H1 (cell line): Measurements from ENCODE around the gene MGMT. TPM values are rescaled to one million over a fixed set of nuclear protein-coding genes. Genes with fewer than 3 reads are reported as not detected.

Experiments used
- CTCF ChIA-PET: fragments of 300-600 bp; sonication (Branson Sonifier 250); formaldehyde crosslinking; loops from one replicate; lab custom pipeline; 2021; ENCODE audit not compliant: partially characterized antibody; lab: Charles Lee
- POLR2A ChIA-PET: fragments of 300-600 bp; sonication (Branson Sonifier 250); formaldehyde crosslinking; loops from one replicate; lab custom pipeline; 2021; ENCODE audit warnings: inconsistent platforms; ENCODE audit not compliant: partially characterized antibody; lab: Charles Lee
- DNase-seq, 2 experiments: peaks; one replicate each; pipeline versions ENCODE4 v3.0.0 to v3.0.0-alpha.2; 2010 to 2022; ENCODE audit warnings: low spot score in 2 of 2, low read depth in 1 of 2, mixed read lengths in 1 of 2
- FAIRE-seq: peaks from 2 replicates; lab custom pipeline; 2011; peaks lifted over from hg19 to GRCh38; lab: Jason Lieb, UNC
- H2AFZ ChIP-seq: 2 replicates; pipeline ENCODE4 v1.8.1; 2012; ENCODE audit warnings: low read length, inconsistent platforms
- H2AK5ac ChIP-seq: 2 replicates; pipeline ENCODE4 v1.6.1; 2013; ENCODE audit warnings: low read depth, low read length
- H2BK120ac ChIP-seq: replicated peaks from 2 replicates; pipeline ENCODE3; 2013; ENCODE audit warnings: low read depth, low read length, inconsistent platforms
- H2BK12ac ChIP-seq: 2 replicates; pipeline ENCODE4 v1.6.1; 2013; ENCODE audit warnings: low read depth, low read length
- H2BK15ac ChIP-seq: 2 replicates; pipeline ENCODE4 v1.6.1; 2013; ENCODE audit warnings: low read length
- H2BK20ac ChIP-seq: 2 replicates; pipeline ENCODE4 v1.6.1; 2013; ENCODE audit warnings: low read length
- H2BK5ac ChIP-seq: 2 replicates; pipeline ENCODE4 v1.6.1; 2013; ENCODE audit warnings: low read depth, low read length
- H3K14ac ChIP-seq: 2 replicates; pipeline ENCODE4 v1.6.1; 2013; ENCODE audit warnings: inconsistent platforms; ENCODE audit not compliant: insufficient read length
- H3K18ac ChIP-seq: 2 replicates; pipeline ENCODE4 v1.6.1; 2013; ENCODE audit warnings: low read length; ENCODE audit errors: extremely low read depth
- H3K23ac ChIP-seq: 2 replicates; pipeline ENCODE4 v1.6.1; 2013; ENCODE audit warnings: inconsistent platforms; ENCODE audit not compliant: insufficient read length
- H3K23me2 ChIP-seq: 2 replicates; pipeline ENCODE4 v1.6.1; 2013; ENCODE audit warnings: low read depth, low read length
- H3K27ac ChIP-seq: 2 replicates; pipeline ENCODE4 v1.6.1; 2011; ENCODE audit warnings: low read depth, low read length, inconsistent platforms
- H3K27me3 ChIP-seq, 4 experiments: replicated peaks in 1 of 4; 1 replicate in 1 of 4; 2 replicates in 3 of 4; pipeline versions ENCODE4 v1.6.1 to v1.8.1; 2011 to 2013; ENCODE audit warnings: low read length in 3 of 4, mild to moderate bottlenecking in 3 of 4, inconsistent platforms in 2 of 4, mixed read lengths in 2 of 4, moderate library complexity in 1 of 4; ENCODE audit not compliant: control insufficient read depth in 3 of 4, insufficient read depth in 3 of 4; ENCODE audit errors: extremely low read depth in 1 of 4
- H3K36me3 ChIP-seq, 4 experiments: 2 replicates each; pipeline versions ENCODE4 v1.6.1 to v1.8.1; 2011 to 2013; ENCODE audit warnings: mild to moderate bottlenecking in 4 of 4, low read length in 3 of 4, moderate library complexity in 2 of 4, control low read depth in 1 of 4, inconsistent platforms in 1 of 4; ENCODE audit not compliant: insufficient read depth in 4 of 4, control insufficient read depth in 2 of 4
- H3K4ac ChIP-seq: replicated peaks from 2 replicates; pipeline ENCODE3; 2013; ENCODE audit warnings: low read length, low read depth, mixed read lengths, inconsistent platforms; ENCODE audit not compliant: insufficient read length
- H3K4me1 ChIP-seq, 4 experiments: replicated peaks in 1 of 4; 1 replicate in 1 of 4; 2 replicates in 3 of 4; pipeline versions ENCODE4 v1.6.1 to v1.8.1; 2011 to 2013; ENCODE audit warnings: low read length in 3 of 4, inconsistent platforms in 2 of 4, mixed read lengths in 1 of 4; ENCODE audit not compliant: insufficient read depth in 4 of 4, control insufficient read depth in 3 of 4
- H3K4me2 ChIP-seq, 2 experiments: 2 replicates each; pipeline versions ENCODE4 v1.6.1 to v1.8.1; 2011 to 2013; ENCODE audit warnings: low read depth in 2 of 2, low read length in 2 of 2, control low read depth in 1 of 2, inconsistent platforms in 1 of 2, mild to moderate bottlenecking in 1 of 2; ENCODE audit not compliant: insufficient read depth in 1 of 2
- H3K4me3 ChIP-seq, 4 experiments: fragments of 200-600, 300-600 bp in 1 of 4; sonication (generic), shearing (Covaris generic), sonication (Bioruptor Twin) in 1 of 4; 2 replicates each; pipeline versions ENCODE4 v1.5.1 to v1.8.1; 2011 to 2016; ENCODE audit warnings: low read length in 4 of 4, low read depth in 3 of 4, control low read depth in 2 of 4, inconsistent platforms in 2 of 4, mild to moderate bottlenecking in 2 of 4, mixed read lengths in 1 of 4, moderate library complexity in 1 of 4; ENCODE audit not compliant: insufficient read depth in 2 of 4; ENCODE audit errors: extremely low read depth in 1 of 4
- H3K56ac ChIP-seq: replicated peaks from 2 replicates; pipeline ENCODE3; 2013; ENCODE audit warnings: low read depth, mild to moderate bottlenecking, mixed read lengths, low read length, inconsistent platforms; ENCODE audit not compliant: insufficient read length
- H3K79me1 ChIP-seq: 2 replicates; pipeline ENCODE4 v1.6.1; 2013; ENCODE audit warnings: low read depth, low read length, control low read depth
- H3K79me2 ChIP-seq, 2 experiments: 2 replicates each; pipeline versions ENCODE4 v1.6.1 to v1.8.1; 2012 to 2013; ENCODE audit warnings: low read length in 2 of 2, mild to moderate bottlenecking in 2 of 2, inconsistent platforms in 1 of 2; ENCODE audit not compliant: insufficient read depth in 2 of 2, control insufficient read depth in 1 of 2
- H3K9ac ChIP-seq, 4 experiments: replicated peaks in 1 of 4; 1 replicate in 1 of 4; 2 replicates in 3 of 4; pipeline versions ENCODE4 v1.6.1 to v1.8.1; 2011 to 2013; ENCODE audit warnings: low read depth in 3 of 4, low read length in 3 of 4, control low read depth in 2 of 4, mild to moderate bottlenecking in 2 of 4, moderate library complexity in 2 of 4, inconsistent platforms in 1 of 4; ENCODE audit errors: extremely low read depth in 1 of 4
- H3K9me3 ChIP-seq, 2 experiments: 2 replicates each; pipeline versions ENCODE4 v1.6.1 to v1.8.1; 2012 to 2013; ENCODE audit warnings: mild to moderate bottlenecking in 2 of 2, moderate library complexity in 2 of 2, control low read depth in 1 of 2, inconsistent platforms in 1 of 2, low read depth in 1 of 2, low read length in 1 of 2, mixed read lengths in 1 of 2; ENCODE audit not compliant: insufficient read depth in 2 of 2
- H4K20me1 ChIP-seq, 2 experiments: replicated peaks in 1 of 2; 2 replicates each; pipeline versions ENCODE3 to v1.8.1; 2011 to 2013; ENCODE audit warnings: inconsistent platforms in 2 of 2, low read length in 2 of 2, mild to moderate bottlenecking in 1 of 2; ENCODE audit not compliant: insufficient read depth in 2 of 2, control insufficient read depth in 1 of 2
- H4K5ac ChIP-seq: 2 replicates; pipeline ENCODE4 v1.6.1; 2013; ENCODE audit warnings: low read length, low read depth, mixed read lengths, inconsistent platforms; ENCODE audit not compliant: insufficient read length
- H4K8ac ChIP-seq: 2 replicates; pipeline ENCODE4 v1.8.0; 2013; ENCODE audit warnings: mild to moderate bottlenecking, moderate library complexity, low read length, inconsistent platforms; ENCODE audit not compliant: insufficient read depth; ENCODE audit errors: extremely low read depth
- H4K91ac ChIP-seq: replicated peaks from 2 replicates; pipeline ENCODE3; 2013; ENCODE audit warnings: low read length, mixed read lengths, inconsistent platforms; ENCODE audit not compliant: insufficient read length
- ASH2L ChIP-seq: fragments of 200-600, 300-600 bp; sonication (generic); IDR thresholded peaks from one replicate; pipeline ENCODE4 v1.7.1; 2017; ENCODE audit warnings: low read length
- BRCA1 ChIP-seq: IDR thresholded peaks from 2 replicates; pipeline ENCODE4 v1.6.1; 2012; ENCODE audit warnings: low read depth, low read length, improper control_type of control experiment
- EZH2 ChIP-seq: fragments of 200-600 bp; sonication (generic); IDR thresholded peaks from 2 replicates; pipeline ENCODE4 v1.7.1; 2012; ENCODE audit warnings: low read depth, mild to moderate bottlenecking, moderate library complexity, low read length, inconsistent platforms; ENCODE audit not compliant: severe bottlenecking
- GTF2F1 ChIP-seq: IDR thresholded peaks from 2 replicates; pipeline ENCODE4 v1.6.1; 2012; ENCODE audit warnings: low read depth, low read length, improper control_type of control experiment, borderline replicate concordance
- HDAC6 ChIP-seq: IDR thresholded peaks from one replicate; pipeline ENCODE4 v1.7.1; 2012; ENCODE audit warnings: low read depth, mild to moderate bottlenecking, inconsistent platforms, low read length, moderate library complexity
- KDM5A ChIP-seq: fragments of 200-600 bp; IDR thresholded peaks from 2 replicates; pipeline ENCODE4 v1.7.1; 2012; ENCODE audit warnings: mild to moderate bottlenecking, low read length, inconsistent platforms, mixed read lengths
- SAP30 ChIP-seq: fragments of 300-600 bp; sonication (generic); IDR thresholded peaks from 2 replicates; pipeline ENCODE4 v1.7.1; 2012; ENCODE audit warnings: low read length, moderate library complexity, mild to moderate bottlenecking, inconsistent platforms; ENCODE audit not compliant: insufficient read depth, insufficient replicate concordance
- SIX5 ChIP-seq: IDR thresholded peaks from 2 replicates; pipeline ENCODE4 v1.6.1; 2011; ENCODE audit warnings: mild to moderate bottlenecking, low read depth, low read length
- TAF1 ChIP-seq: IDR thresholded peaks from 2 replicates; pipeline ENCODE4 v1.6.1; 2011; ENCODE audit warnings: mild to moderate bottlenecking, low read depth, low read length
- WGBS, 2 experiments: shearing (Covaris generic) in 1 of 2; methylation state at CpG; one replicate each; pipeline versions ENCODE4 v1.1.6 to v1.1.7; 2013 to 2015; ENCODE audit warnings: low lambda C conversion rate in 2 of 2, mixed read lengths in 2 of 2, inconsistent platforms in 1 of 2, low coverage in 1 of 2, missing lambda C conversion rate in 1 of 2; ENCODE audit not compliant: insufficient replicate concordance in 2 of 2, insufficient coverage in 1 of 2, insufficient read length in 1 of 2; ENCODE audit errors: extremely low coverage in 1 of 2, missing lambda C conversion rate in 1 of 2; 5-methylcytosine and 5-hydroxymethylcytosine counted together
- polyA plus RNA-seq, 7 experiments: library from polyadenylated mRNA; depleted of rRNA in 3 of 7; stranded (reverse) in 5 of 7; unstranded in 2 of 7; fragments of >200 nt in 5 of 7; fragments of 200-250 nt in 2 of 7; gene quantifications; 1 replicate in 5 of 7; 2 replicates in 1 of 7; 4 replicates in 1 of 7; pipeline versions ENCODE4 v1.2.1 to v1.2.3, GENCODE V29; 2011 to 2013; ENCODE audit warnings: missing spikeins in 2 of 7, mixed read lengths in 2 of 7
- total RNA-seq: library from RNA; stranded (reverse); fragmentation: NEBNext Ultra II Directional; extraction: Animal tissue kit (Norgen Biotek cat#: 25700); gene quantifications from 2 replicates; pipeline ENCODE4 v1.2.1, GENCODE V29; 2021
- TF ChIP-seq, protein P1 (sequence below): IDR thresholded peaks from 2 replicates; pipeline ENCODE4 v1.6.1; 2012; ENCODE audit warnings: inconsistent platforms

Gene MGMT
- total and polyA plus RNA-seq, 2 of the 8 experiments (the other 6 are each of a cell fraction or from before 2014, with no cell fraction given): 9.9 to 10.7 TPM

DNA sequence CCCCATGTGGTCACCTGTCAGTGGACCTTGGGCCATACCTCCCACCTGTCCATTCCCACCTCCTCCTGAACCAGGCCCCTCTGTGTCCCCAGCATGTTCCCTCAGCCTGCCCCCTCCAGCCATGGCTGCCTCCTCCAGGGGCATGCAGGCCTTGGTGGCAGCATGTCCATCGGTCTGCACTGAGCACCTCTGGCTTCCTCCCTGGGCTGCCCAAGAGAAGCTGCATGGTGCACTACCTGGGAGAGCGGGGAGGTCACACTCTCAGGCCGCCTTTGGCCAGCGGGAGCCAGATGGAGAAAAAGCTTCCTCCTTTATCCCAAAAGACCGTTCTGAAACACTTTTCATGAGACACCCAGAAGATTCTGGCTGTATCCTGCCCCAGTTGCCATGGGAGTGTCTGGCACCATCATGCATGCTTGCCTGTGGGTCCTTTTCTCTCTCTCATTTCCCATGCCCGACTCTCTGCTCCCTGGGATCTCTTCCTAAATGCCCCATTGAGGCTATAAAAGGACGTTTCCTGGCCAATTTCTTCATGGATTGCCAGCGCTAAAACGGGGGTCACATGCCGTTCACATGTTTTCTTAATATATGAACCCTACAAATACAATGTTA, 45.5 kb upstream of the MGMT start:
- CTCF ChIA-PET: interaction anchor here (1.0 kb wide), 1 partner anchor 206 kb away, joined by 3 read pairs; no protein-coding TSS in a partner anchor
- no peaks in the 10 kb centered on the region for H3K79me2 ChIP-seq
- H3K79me1 ChIP-seq: no peaks in the 10 kb centered on the region
- H3K18ac ChIP-seq: no peak overlapping the region
- no peak overlapping the region for H2BK120ac ChIP-seq
- no peak overlapping the region for H2BK15ac ChIP-seq
- H3K4me3 ChIP-seq: no peak overlapping the region
- WGBS, 2 experiments: 94% methylated on average over 10 of the region's 10 CpGs; no CpG with 5 or more reads in 1 of the 2 experiments
- no peak overlapping the region for H3K23ac ChIP-seq
- no peaks in the 10 kb centered on the region for H3K27me3 ChIP-seq
- H2BK20ac ChIP-seq: no peak overlapping the region
- H4K5ac ChIP-seq: no peak overlapping the region
- POLR2A ChIA-PET: no interaction called here
- DNase-seq (no peak), FAIRE-seq (no peak)
- no peaks in the 10 kb centered on the region for H4K20me1 ChIP-seq
- no peak overlapping the region for H3K9ac ChIP-seq
- no peaks in the 10 kb centered on the region for H3K9me3 ChIP-seq
- no peak overlapping the region for H3K4me2 ChIP-seq
- H3K4me1 ChIP-seq: peaks cover 0 to 2% (median under 1%) of the 10 kb centered on the region in 4 experiments; a peak in 1 of 7 replicates
- H3K14ac ChIP-seq: no peak overlapping the region
- no peaks in the 10 kb centered on the region for H3K36me3 ChIP-seq
- H3K27ac ChIP-seq: no peak overlapping the region
- H2BK12ac ChIP-seq: no peak overlapping the region
- no peak overlapping the region for H4K91ac ChIP-seq
- H3K56ac ChIP-seq: no peak overlapping the region
- H2AK5ac ChIP-seq: no peak overlapping the region
- H2AFZ ChIP-seq: no peak overlapping the region
- no peaks in the 10 kb centered on the region for H3K23me2 ChIP-seq
- no peak overlapping the region for H3K4ac ChIP-seq
- H4K8ac ChIP-seq: no peak overlapping the region
- no peak overlapping the region for H2BK5ac ChIP-seq
- TF ChIP-seq BRCA1: no peak
- no peak for TF ChIP-seq KDM5A
- no peak for TF ChIP-seq SAP30
- no peak for TF ChIP-seq TAF1
- TF ChIP-seq EZH2: no peak
- TF ChIP-seq GTF2F1: no peak
- TF ChIP-seq HDAC6: no peak
- TF ChIP-seq, protein P1, sequence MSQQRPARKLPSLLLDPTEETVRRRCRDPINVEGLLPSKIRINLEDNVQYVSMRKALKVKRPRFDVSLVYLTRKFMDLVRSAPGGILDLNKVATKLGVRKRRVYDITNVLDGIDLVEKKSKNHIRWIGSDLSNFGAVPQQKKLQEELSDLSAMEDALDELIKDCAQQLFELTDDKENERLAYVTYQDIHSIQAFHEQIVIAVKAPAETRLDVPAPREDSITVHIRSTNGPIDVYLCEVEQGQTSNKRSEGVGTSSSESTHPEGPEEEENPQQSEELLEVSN: no peak
- TF ChIP-seq SIX5: no peak
- no peak for TF ChIP-seq ASH2L
